Spleen (tissue), 13 donors: Measurements from ENCODE around the gene SNTN. TPM values are rescaled to one million over a fixed set of nuclear protein-coding genes. Genes with fewer than 3 reads are reported as not detected.

Experiments
- DNase-seq: peaks from one replicate; pipeline ENCODE4 v3.0.0-alpha.2; 2020
- H3K27ac ChIP-seq, 8 donors: fragments of 200-600 bp; sonication (generic) in 7 of 8; 1 replicate in 4 of 8; 2 replicates in 4 of 8; pipeline versions ENCODE4 v1.5.0 to v1.8.0; 2016 to 2021; ENCODE audit warnings: inconsistent platforms in 4 of 8, mild to moderate bottlenecking in 4 of 8, moderate library complexity in 1 of 8
- H3K27me3 ChIP-seq, 7 donors: fragments of 200-600 bp; sonication (generic) in 6 of 7; replicated peaks in 1 of 7; 1 replicate in 4 of 7; 2 replicates in 3 of 7; pipeline versions ENCODE4 v1.5.0 to v1.8.0; 2016 to 2021; ENCODE audit warnings: inconsistent platforms in 3 of 7, mild to moderate bottlenecking in 1 of 7
- H3K36me3 ChIP-seq, 6 donors: fragments of 200-600 bp; sonication (generic) in 5 of 6; 1 replicate in 4 of 6; 2 replicates in 2 of 6; pipeline versions ENCODE4 v1.5.0 to v1.8.0; 2016 to 2021; ENCODE audit warnings: inconsistent platforms in 2 of 6
- H3K4me1 ChIP-seq, 6 donors: fragments of 200-600 bp; sonication (generic) in 5 of 6; 1 replicate in 3 of 6; 2 replicates in 3 of 6; pipeline versions ENCODE4 v1.5.0 to v1.8.0; 2016 to 2021; ENCODE audit warnings: inconsistent platforms in 3 of 6
- H3K4me3 ChIP-seq, 8 donors: fragments of 200-600 bp; sonication (generic) in 7 of 8; 1 replicate in 4 of 8; 2 replicates in 4 of 8; pipeline versions ENCODE4 v1.5.0 to v1.8.0; 2016 to 2021; ENCODE audit warnings: inconsistent platforms in 4 of 8, mild to moderate bottlenecking in 4 of 8, moderate library complexity in 2 of 8
- H3K9me3 ChIP-seq, 8 donors: fragments of 200-600 bp; sonication (generic) in 7 of 8; 1 replicate in 4 of 8; 2 replicates in 4 of 8; pipeline versions ENCODE4 v1.5.0 to v1.8.0; 2016 to 2021; ENCODE audit warnings: inconsistent platforms in 4 of 8
- CTCF ChIP-seq, 11 experiments: fragments of 200-600 bp in 7 of 11; fragments of 450-650 bp in 4 of 11; sonication (generic) in 4 of 11; IDR thresholded peaks in 8 of 11; conservative IDR thresholded peaks in 3 of 11; 1 replicate in 7 of 11; 2 replicates in 4 of 11; pipeline versions ENCODE4 v1.4.0 to v1.8.0; 2016 to 2021; ENCODE audit warnings: antibody characterized with exemption in 11 of 11, inconsistent platforms in 4 of 11, mild to moderate bottlenecking in 1 of 11
- POLR2A ChIP-seq, 3 donors: fragments of 450-650 bp; IDR thresholded peaks; one replicate each; pipeline ENCODE4 v1.5.1; 2017; ENCODE audit warnings: antibody characterized with exemption in 3 of 3, mild to moderate bottlenecking in 1 of 3
- POLR2AphosphoS5 ChIP-seq, 3 donors: sonication (generic); formaldehyde crosslinking; IDR thresholded peaks; one replicate each; pipeline ENCODE4 v1.5.1; 2017; ENCODE audit warnings: antibody characterized with exemption in 3 of 3
- whole genome bisulfite sequencing, 5 donors: extraction: QIAGEN DNeasy Blood & Tissue Kit in 3 of 5; methylation state at CpG; one replicate each; pipeline versions ENCODE4 v1.1.5 to v1.1.7; 2013 to 2018; 5-methylcytosine and 5-hydroxymethylcytosine counted together
- intact Hi-C: fragments of 100-400 bp; cut with DNase I; formaldehyde crosslinking; loops from one replicate; pipeline ENCODE4 v1.15.0; 2023; ENCODE audit warnings: low total_unique reads
- long read RNA-seq, 2 donors: transcript quantifications; one replicate each; lab custom pipeline, GENCODE V29; 2026
- polyA plus RNA-seq, 3 donors: library from polyadenylated mRNA; stranded (reverse); fragments of 200-250 nt; gene quantifications; one replicate each; pipeline ENCODE4 v1.2.1, GENCODE V29; 2013
- total RNA-seq, 7 donors: library from RNA; depleted of rRNA in 3 of 7; stranded (reverse); fragments of >200 nt in 3 of 7; fragmentation: NEBNext Ultra II Directional in 4 of 7; extraction: Animal tissue kit (Norgen Biotek cat#: 25700) in 4 of 7; gene quantifications; one replicate each; pipeline versions ENCODE4 v1.1.0 to v1.2.1, GENCODE V29; 2016 to 2021
- donor health status: healthy with polysubstance abuse.
- donor health status: DM: no; HTN: no; CAD: no; lungs with moderate emphysema.
- donor health status: DM: no; HTN: no; CAD: no.
- donor health status: Bipolar disorder and iron deficiency.
- donor health status: healthy.
- donor health status: DM: no; HTN: no; CAD: no.
- donor health status: DM: yes; HTN: yes; CAD: no.

The SNTN gene
- not detected for total RNA-seq
- polyA plus RNA-seq: not detected
- long read RNA-seq, donor 1: 0 reads
- long read RNA-seq, donor 2: 0 reads

GRCh38 chr3:63652066-63652725 lies at the start of gene SNTN:
SNTN (plus strand) TSS chr3:63652675; CDS start chr3:63652688, 13 bp downstream.
- Histone ChIP-seq H3K9me3 (no peaks in the 10 kb centered on the region), H3K4me3 (no peak within 1 kb of the TSS), H3K27ac (no peak within 1 kb of the TSS), H3K4me1 (no peaks in the 10 kb centered on the region), H3K27me3 (no peaks in the 10 kb centered on the region), H3K36me3 (no peaks in the 10 kb centered on the region)
- intact Hi-C loops: no loop called here
- DNase-seq: no peak
- 66 to 83% (median 78%) methylated on average over 5 of the region's 5 CpGs for WGBS, 5 donors
- TF ChIP-seq CTCF (IDR thresholded peaks at IDR 0.05 in 8 of 11, conservative IDR thresholded peaks at IDR 0.05 in 3 of 11): no peak
- no peak for TF ChIP-seq POLR2A (IDR thresholded peaks at IDR 0.05)
- no peak for TF ChIP-seq POLR2AphosphoS5 (IDR thresholded peaks at IDR 0.05)

- Histone ChIP-seq H3K9me3 (no peaks in the 10 kb centered on the region), H3K36me3 (no peaks in the 10 kb centered on the region), H3K27ac (no peak overlapping the region), H3K4me1 (no peaks in the 10 kb centered on the region), H3K27me3 (no peaks in the 10 kb centered on the region), H3K4me3 (no peak overlapping the region)
- no peak for DNase-seq
- no peak for TF ChIP-seq POLR2AphosphoS5 (IDR thresholded peaks at IDR 0.05)
- no peak for TF ChIP-seq POLR2A (IDR thresholded peaks at IDR 0.05)
- TF ChIP-seq CTCF (IDR thresholded peaks at IDR 0.05 in 8 of 11, conservative IDR thresholded peaks at IDR 0.05 in 3 of 11): no peak
- WGBS, 5 donors: 75 to 87% (median 75%) methylated on average over 3 of the region's 3 CpGs
- intact Hi-C loops: no loop called here
Measured at GRCh38 chr3:63607716-63608115, 44.8 kb upstream of the SNTN start.

- H3K9me3 ChIP-seq: no peaks in the 10 kb centered on the region
- no peak overlapping the region for H3K4me3 ChIP-seq
- no peak for TF ChIP-seq POLR2A (IDR thresholded peaks at IDR 0.05)
- no peak for TF ChIP-seq CTCF (IDR thresholded peaks at IDR 0.05 in 8 of 11, conservative IDR thresholded peaks at IDR 0.05 in 3 of 11)
- no peak for TF ChIP-seq POLR2AphosphoS5 (IDR thresholded peaks at IDR 0.05)
- H3K4me1 ChIP-seq: no peaks in the 10 kb centered on the region
- no peaks in the 10 kb centered on the region for H3K36me3 ChIP-seq
- H3K27me3 ChIP-seq: no peaks in the 10 kb centered on the region
- no peak overlapping the region for H3K27ac ChIP-seq
- intact Hi-C loops: no loop called here
- DNase-seq: no peak
- WGBS, 5 donors: 85 to 91% (median 90%) methylated on average over 7 of the region's 7 CpGs
Measured at GRCh38 chr3:63609408-63609807, 43.1 kb upstream of the SNTN start.

GRCh38 chr3:63609834-63610233 lies 42.6 kb upstream of the SNTN start:
- Histone ChIP-seq H3K4me1 (no peaks in the 10 kb centered on the region), H3K9me3 (no peaks in the 10 kb centered on the region), H3K27me3 (no peaks in the 10 kb centered on the region), H3K4me3 (no peak overlapping the region), H3K27ac (no peak overlapping the region), H3K36me3 (no peaks in the 10 kb centered on the region)
- WGBS, 5 donors: 88 to 93% (median 91%) methylated on average over 4 of the region's 4 CpGs
- TF ChIP-seq POLR2AphosphoS5 (IDR thresholded peaks at IDR 0.05) (no peak), CTCF (IDR thresholded peaks at IDR 0.05 in 8 of 11, conservative IDR thresholded peaks at IDR 0.05 in 3 of 11) (no peak), POLR2A (IDR thresholded peaks at IDR 0.05) (no peak)
- intact Hi-C loops: no loop called here
- DNase-seq: no peak
